AG09309 (cell line): ENCODE data around the gene ESYT1.

Source experiments
- DNase-seq: peaks from one replicate; pipeline ENCODE4 v3.0.0-alpha.2; 2010; ENCODE audit warnings: low read depth
- H3K4me3 ChIP-seq: 2 replicates; pipeline ENCODE4 v1.5.1; 2011; ENCODE audit warnings: mild to moderate bottlenecking, low read depth, low read length, moderate library complexity; ENCODE audit not compliant: control insufficient read depth
- TF ChIP-seq, protein P1 (sequence below): IDR thresholded peaks from 2 replicates; pipeline ENCODE4 v1.5.1; 2011; ENCODE audit warnings: mild to moderate bottlenecking, low read depth, low read length, inconsistent platforms; ENCODE audit not compliant: insufficient read depth, control insufficient read depth; ENCODE audit errors: missing control alignments

Gene ESYT1

DNA sequence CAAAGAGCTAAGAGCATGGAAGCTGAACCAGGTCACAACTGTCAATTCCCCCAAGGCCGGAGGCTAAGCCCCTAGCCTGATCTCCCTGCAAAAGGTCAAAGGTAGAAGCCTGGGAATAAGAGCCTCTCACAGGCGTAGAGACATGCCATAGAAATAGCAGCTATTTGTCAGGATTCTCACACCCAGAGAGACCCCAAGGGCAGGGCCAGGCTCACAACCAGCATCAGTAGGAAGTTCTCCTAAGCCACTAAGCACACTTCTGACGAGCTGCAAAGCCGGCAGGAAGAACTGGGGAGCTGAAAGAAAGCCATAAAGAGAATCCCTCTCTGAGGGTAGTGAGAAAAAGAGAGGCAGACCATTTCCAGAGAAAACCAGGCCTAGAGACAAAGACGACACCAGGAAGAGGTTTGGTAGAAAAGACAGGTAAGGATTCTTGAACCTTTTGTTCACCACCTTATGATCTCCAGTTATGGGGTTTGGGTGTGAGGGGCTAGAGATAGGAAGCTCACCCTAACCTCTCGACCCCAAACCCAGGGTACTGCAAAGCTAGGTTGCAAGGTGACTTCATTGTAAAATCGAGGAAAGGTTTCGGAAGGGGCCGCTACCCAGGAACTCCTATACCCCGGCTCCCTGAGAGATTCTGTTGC lies 60.2 kb downstream of the ESYT1 start:
- H3K4me3 ChIP-seq, result peak overlapping the region; percentile 81
- no peak for DNase-seq

DNA sequence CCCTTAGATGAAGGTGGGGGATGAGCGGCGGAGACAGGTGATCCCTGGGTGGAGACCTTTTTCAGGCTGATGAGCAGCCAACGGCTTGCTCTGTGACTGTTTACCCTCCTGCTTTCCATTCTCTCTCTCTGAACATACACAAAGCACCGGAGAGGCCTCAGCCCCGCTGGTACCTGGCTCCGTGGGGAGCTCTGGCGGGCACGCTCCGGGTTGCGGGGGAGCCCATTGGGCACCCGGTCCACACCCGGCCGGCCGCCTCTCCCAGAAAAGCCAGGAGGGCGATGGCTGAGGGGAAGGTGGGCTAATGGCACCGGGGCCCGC lies 60.7 kb downstream of the ESYT1 start:
- peak overlapping the region; percentile 81 for H3K4me3 ChIP-seq
- DNase-seq, result no peak
- TF ChIP-seq, protein P1, sequence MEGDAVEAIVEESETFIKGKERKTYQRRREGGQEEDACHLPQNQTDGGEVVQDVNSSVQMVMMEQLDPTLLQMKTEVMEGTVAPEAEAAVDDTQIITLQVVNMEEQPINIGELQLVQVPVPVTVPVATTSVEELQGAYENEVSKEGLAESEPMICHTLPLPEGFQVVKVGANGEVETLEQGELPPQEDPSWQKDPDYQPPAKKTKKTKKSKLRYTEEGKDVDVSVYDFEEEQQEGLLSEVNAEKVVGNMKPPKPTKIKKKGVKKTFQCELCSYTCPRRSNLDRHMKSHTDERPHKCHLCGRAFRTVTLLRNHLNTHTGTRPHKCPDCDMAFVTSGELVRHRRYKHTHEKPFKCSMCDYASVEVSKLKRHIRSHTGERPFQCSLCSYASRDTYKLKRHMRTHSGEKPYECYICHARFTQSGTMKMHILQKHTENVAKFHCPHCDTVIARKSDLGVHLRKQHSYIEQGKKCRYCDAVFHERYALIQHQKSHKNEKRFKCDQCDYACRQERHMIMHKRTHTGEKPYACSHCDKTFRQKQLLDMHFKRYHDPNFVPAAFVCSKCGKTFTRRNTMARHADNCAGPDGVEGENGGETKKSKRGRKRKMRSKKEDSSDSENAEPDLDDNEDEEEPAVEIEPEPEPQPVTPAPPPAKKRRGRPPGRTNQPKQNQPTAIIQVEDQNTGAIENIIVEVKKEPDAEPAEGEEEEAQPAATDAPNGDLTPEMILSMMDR, result no peak

More for the DNA sequence above, 60.2 kb downstream of the ESYT1 start:
- TF ChIP-seq, protein P1, result no peak

DNA sequence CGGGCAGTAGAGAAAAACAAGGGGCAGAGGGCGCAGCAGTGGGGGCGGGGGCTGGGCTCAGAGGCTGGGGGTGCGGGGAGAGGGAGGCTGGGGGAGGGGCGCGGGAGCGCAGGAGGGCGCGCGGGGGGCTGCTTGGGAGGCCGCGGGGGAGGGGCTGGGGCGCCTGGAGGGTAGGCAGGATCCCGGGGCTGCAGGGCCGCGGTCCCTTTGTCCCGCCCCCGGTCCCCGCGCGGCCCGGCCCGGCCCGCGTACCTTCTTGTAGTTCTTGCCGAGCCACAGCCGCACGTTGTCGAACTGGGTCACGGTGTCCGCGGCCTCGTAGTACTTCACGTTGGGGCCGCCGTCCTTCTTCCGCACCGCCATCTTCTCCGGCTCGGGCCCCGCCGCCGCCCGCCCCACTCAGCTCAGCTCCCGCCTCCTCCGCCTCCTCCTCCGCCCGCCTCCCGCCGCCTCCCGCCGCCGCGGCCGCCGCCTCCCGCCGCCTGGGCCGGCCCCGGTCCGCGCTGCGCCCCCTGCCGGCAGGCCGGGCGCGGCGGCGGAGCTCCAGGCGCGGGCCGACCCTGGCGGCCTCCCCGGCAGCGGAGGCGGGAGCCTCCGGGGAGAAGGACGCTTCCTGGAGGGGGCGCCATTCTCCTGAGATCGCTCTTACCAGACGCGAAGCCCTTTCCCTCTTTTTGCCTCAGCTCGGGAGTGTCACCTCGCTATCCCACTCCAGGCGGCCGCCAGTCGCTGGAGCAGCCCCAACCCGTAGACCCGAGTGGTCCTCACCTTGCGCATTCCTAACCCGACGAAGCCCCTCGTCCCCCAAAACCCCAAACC lies 61.2 kb downstream of the ESYT1 start, which contains the start of gene SMARCC2:
TSS of gene SMARCC2 (minus strand) at position 385 of the 819 bp plus-strand sequence. CDS start at position 363, 22 bp downstream.
- peak; percentile 56 for DNase-seq
- H3K4me3 ChIP-seq, result peak within 1 kb of the TSS; percentile 92
- TF ChIP-seq, protein P1, result peak; percentile 75

DNA sequence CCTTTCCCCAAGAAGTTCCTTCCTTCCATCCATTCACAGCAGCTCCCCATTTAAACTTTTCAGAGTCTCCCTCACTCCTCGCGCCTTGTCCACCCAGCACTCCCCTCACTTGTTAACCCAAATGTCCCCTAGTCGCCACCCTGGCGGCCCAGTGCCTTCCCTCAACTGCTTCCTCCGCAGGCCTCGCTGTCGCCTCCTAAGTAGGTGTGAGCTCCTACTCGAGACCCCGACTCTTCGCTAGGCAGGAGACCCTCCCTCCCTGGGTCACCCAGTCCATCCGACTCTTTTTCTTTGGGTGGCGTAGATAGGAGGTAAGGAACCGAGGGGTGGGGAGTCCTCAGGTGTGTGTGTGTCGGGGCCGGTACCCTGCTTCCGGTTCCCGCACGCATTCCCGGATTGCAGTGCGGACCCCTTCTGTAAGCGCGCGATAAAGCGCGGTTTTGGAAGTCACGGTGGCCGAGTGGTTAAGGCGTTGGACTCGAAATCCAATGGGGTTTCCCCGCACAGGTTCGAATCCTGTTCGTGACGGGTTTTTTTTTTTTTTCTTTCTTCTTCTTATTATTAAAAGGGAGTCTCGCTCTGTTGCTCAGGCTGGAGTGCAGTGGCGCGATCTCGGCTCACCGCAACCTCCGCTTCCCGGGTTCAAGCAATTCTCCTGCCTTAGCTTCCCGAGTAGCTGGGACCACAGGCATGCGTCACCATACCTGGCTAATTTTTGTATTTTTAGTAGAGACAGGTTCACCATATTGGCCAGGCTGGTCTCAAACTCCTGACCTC lies 62.0 kb downstream of the ESYT1 start:
- TF ChIP-seq, protein P1, result no peak
- DNase-seq, result peak; percentile 35
- H3K4me3 ChIP-seq, result peak overlapping the region; percentile 92

DNA sequence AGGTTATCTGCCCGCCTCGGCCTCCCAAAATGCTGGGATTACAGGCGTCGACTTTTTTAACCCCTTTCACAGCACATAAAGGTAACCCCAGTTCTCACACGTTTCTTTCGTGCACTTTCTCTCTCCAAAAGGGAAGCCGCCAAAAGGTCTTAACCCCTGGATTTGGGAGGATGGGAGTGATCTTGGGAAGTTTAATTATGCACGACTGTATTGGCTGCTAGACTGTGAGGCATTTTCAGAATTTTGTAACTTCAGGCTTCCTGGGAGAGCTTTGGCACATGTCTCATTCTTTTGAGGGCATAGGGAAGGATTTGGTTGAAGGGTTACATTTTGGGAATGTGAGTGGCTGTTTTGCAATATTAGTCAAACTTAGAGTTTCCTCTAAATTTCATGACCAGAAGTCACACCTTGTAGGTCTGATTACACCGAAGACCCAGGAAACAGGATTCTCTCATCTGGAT lies 62.7 kb downstream of the ESYT1 start:
- DNase-seq, result no peak
- no peak overlapping the region for H3K4me3 ChIP-seq
- TF ChIP-seq, protein P1, result no peak

DNA sequence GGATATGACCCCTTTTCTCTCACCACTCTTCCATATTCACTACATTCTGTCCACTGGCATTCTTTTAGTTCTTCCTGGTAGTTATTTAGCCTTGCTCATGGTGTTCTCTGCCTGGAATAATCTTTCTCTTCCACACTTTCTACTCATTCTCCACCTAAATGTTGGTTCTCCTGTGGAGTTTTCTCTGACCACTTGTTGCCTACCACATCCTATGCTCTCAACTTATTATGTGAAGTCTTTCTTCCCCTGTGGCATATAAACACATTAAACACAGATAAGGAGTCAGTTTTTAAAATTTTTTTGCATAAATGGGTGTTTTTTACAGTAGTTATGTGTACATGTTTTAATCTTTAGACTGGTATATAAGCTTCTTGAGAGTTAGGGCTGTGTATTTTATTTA lies 64.5 kb downstream of the ESYT1 start:
- TF ChIP-seq, protein P1, result no peak
- no peak for DNase-seq
- H3K4me3 ChIP-seq, result no peak overlapping the region
